ENCODE results near the gene CYP2A13.
"Not testable (repeated sequence)": the region's sequence is repeated elsewhere in the genome, so short reads cannot be mapped to it uniquely, and the experiment has no call there.

CYP2A13 gene, protein sequence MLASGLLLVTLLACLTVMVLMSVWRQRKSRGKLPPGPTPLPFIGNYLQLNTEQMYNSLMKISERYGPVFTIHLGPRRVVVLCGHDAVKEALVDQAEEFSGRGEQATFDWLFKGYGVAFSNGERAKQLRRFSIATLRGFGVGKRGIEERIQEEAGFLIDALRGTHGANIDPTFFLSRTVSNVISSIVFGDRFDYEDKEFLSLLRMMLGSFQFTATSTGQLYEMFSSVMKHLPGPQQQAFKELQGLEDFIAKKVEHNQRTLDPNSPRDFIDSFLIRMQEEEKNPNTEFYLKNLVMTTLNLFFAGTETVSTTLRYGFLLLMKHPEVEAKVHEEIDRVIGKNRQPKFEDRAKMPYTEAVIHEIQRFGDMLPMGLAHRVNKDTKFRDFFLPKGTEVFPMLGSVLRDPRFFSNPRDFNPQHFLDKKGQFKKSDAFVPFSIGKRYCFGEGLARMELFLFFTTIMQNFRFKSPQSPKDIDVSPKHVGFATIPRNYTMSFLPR

GRCh38 chr19:41088151-41088550 is at the start of gene CYP2A13:
TSS of gene CYP2A13 (plus strand) at chr19:41088451. CDS start at chr19:41088472, 21 bp downstream.
- no peak for DNase-seq

GRCh38 chr19:41039806-41040205 is 48.4 kb upstream of the CYP2A13 start:
- DNase-seq: no peak

DNA sequence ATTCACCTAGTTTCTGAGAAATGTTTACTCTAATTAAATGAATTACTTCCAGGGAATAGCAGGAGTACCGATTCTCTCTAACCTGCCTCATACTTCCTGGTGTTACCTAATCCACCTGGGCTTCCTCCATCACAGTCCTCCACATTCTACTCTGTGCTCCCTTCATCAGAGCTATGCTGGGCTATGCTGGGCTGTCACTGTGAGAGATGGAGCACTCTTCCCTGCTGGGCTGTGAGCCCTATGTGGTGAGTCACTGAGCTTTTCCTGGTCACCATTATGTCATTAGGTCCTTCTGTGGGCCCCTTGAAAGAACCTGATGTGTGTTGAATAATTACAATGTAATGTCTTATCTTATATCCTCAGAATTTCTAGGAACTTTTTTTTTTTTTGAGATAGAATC is 43.2 kb upstream of the CYP2A13 start:
- DNase-seq: not testable (repeated sequence)

DNA sequence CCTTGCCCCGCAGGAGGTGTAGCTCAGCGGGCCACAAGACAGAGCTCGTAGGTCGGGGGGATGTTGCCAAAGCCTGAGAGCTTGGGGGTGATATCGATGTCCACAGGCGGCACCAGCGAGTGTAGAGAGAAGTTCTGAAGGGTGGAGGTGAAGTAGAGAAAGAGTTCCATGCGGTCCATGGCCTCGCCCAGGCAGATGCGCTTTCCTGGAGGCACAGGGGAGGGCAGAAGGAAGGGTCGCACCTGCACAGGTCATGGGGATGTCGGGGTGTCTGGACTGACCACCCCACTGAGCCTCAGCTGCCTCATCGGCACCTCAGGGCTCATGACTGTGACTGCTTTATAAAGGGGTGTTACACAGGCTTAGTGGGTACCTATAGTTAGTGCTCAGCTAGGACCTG is 37.8 kb upstream of the CYP2A13 start:
- no peak for DNase-seq

- DNase-seq: not testable (repeated sequence)
These were observed 36.1 kb upstream of the CYP2A13 start for GRCh38 chr19:41052162-41052561.

DNA sequence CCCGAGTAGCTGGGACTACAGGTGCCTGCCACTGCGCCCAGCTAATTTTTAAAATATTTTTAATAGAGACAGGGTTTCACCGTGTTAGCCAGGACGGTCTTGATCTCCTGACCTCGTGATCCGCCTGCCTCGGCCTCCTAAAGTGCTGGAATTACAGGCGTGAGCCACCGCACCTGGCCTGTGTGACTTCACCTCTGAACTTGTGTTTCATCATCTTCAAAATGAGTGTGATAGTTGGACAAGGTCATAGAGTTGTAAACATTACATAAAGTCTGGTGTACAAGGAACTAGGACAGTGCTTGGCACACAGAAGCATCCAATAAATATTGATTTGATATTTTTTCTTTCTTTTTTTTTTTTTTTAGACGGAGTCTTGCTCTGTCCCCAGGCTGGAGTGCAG is 34.9 kb upstream of the CYP2A13 start:
- not testable (repeated sequence) for DNase-seq

DNA sequence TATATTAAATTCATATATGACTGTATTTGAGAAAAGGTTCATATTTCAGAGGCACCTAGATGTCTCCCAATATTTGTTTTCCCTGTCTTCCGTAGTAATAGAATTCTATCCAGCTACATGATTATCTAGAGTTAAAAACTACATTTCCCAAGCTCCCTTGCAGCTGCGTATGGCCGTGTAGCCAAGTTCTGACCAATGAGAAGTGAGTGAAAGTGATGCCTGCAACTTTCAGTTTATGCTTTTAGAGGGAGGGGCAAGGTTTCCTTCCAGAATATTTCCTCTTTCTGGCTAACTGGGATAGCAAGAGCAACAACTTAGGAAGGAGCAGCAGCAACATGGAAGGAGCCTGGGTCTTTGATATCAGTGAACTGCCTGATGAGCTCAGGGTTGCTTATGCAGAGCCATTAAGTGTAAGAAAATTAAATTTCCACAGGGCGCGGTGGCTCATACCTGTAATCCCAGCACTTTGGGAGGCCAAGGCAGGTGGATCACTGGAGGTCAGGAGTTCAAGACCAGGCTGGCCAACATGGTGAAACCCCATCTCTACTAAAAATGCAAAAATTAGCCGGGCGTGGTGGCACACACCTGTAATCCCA is 23.2 kb upstream of the CYP2A13 start:
- peak in 1 of 2 donors; percentile 5 for DNase-seq

DNA sequence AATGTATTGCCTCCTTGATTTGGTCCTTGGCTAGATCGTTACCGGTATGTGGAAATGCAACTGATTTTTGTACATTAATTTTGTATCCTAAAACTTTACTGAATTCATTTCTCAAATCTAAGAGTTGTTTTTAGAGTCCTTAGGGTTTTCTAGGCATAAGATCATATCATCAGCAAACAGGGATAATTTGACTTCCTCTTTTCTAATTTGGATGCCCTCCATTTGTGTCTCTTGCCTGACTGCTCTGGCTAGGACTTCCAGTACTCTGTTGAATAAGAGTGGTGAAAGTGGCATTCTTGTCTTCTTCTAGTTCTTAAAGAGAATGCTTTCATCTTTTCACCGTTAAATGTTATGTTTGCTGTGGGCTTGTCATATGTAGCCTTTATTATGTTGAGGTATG is 12.0 kb upstream of the CYP2A13 start:
- DNase-seq: no peak

GRCh38 chr19:41083516-41083915 is 4.7 kb upstream of the CYP2A13 start:
- DNase-seq: no peak

DNA sequence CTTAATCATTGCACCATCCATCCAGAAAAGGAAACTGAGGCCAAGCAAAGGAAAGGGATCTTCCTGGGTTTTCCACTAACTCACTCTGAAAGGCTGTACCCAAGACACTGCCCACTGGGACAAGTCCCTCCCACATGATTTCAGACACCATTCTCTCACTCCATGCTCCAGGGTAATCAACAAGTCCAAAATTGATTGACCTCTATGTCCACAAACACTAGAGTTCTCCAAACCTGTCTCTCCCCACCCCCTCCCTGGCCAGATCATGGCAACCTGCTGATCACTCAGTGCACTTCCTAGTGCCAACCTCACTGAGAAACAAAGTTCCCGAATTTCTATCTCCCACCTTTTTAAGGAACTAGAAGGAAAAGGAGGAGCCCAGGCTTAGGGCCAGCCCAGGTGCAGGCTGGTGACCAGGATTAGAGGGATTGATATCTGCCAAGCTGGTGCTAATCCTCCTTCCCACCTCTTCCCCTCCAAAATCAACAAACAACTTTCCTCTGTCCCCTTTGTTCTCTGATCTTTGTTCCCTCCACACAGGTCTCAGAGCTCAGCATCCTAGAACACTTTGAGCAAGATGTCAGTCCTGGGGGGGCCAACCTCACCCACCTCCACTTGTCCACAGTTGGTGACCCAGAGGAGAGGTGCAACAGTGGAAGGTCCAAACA is 2.4 kb upstream of the CYP2A13 start:
- no peak for DNase-seq

DNA sequence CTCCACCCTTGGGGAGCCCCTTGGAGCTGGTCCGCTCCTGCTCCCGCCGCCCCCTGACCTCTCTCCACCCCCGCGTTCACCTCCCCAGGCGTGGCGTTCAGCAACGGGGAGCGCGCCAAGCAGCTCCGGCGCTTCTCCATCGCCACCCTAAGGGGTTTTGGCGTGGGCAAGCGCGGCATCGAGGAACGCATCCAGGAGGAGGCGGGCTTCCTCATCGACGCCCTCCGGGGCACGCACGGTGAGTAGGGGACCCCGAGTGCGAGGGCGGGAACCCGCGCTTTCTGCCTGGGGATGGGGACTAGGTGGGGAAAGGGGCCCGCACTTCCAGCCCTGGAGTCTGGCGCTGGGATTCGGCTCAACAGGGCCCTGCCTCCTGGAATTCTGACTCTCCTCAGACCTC is 1.7 kb downstream of the CYP2A13 start:
- no peak for DNase-seq

DNA sequence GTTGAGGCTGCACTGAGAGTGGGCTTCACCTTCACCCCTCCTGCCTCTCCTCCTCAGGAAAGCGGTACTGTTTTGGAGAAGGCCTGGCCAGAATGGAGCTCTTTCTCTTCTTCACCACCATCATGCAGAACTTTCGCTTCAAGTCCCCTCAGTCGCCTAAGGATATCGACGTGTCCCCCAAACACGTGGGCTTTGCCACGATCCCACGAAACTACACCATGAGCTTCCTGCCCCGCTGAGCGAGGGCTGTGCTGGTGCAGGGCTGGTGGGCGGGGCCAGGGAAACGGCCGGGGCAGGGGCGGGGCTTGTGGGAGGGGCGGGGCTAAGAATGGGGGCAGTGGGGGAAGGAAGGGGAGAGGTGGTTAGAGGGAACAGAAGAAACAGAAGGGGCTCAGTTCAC is 7.5 kb downstream of the CYP2A13 start:
- DNase-seq: no peak

GRCh38 chr19:41096353-41096752 is 8.1 kb downstream of the CYP2A13 start:
- no peak for DNase-seq

DNA sequence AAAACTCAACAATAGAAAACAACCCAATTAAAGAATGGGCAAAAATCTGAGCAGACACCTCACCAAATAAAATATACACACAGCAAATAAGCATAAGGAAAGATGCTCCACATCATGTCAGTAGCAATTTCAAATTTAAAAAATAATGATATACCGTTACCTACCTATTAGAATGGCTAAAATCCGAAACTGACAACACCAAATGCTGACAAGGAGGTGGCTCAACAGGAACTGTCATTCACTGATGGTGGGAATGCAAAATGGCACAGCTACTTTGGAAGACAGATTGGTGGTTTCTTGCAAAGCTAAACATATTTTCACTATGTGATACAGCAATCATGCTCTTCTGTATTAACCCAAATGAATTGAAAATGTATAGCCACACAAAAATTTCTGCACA is 9.1 kb downstream of the CYP2A13 start:
- DNase-seq: no peak

DNA sequence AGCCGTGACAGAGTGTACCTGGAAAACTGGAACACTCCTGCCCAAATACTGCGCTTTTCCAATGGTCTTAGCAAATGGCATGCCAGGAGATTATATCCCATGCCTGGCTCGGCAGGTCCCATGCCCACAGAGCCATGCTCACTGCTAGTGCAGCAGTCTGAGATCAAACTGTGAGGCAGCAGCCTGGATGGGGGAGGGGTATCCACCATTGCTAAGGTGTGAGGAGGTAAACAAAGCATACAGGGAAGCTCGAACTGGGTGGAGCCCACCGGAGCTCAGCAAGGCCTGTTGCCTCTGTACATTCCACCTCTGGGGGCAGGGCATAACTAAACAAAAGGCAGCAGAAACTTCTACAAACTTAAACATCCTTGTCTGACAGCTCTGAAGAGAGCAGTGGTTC is 10.5 kb downstream of the CYP2A13 start:
- DNase-seq: no peak

DNA sequence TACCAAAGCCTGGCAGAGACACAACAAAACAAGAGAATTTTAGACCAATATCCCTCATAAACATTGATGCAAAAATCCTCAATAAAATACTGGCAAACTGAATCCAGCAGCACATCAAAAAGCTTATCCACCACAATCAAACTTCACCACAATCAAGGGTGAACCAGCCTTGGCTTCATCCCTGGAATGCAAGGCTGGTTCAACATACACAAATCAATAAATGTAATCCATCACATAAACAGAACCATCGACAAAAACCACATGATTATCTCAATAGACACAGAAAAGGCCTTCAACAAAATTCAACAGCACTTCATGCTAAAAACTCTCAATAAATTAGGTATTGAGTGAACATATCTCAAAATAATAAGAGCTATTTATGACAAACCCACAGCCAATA is 14.0 kb downstream of the CYP2A13 start:
- not testable (repeated sequence) for DNase-seq

DNA sequence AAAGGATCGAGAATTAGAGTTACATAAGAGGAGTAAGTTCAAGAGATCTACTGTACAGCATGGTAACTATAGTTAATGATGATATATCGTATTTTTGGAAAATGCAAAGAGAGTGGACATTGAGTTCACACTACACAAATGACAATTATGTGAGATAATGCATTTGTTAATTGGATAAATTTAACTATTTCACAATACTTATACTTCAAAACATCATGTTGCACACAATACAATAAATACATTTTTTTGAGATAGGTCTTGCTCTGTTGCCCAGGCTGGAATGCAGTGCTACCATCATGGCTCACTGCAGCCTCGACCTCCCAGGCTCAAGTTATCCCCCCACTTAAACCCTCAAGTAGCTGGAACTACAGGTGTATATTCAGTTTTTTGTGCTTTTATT is 17.9 kb downstream of the CYP2A13 start:
- DNase-seq: no peak

GRCh38 chr19:41111296-41111695 is 23.0 kb downstream of the CYP2A13 start:
- DNase-seq: no peak

- no peak for DNase-seq
These were observed 23.6 kb downstream of the CYP2A13 start for GRCh38 chr19:41111750-41112295.

GRCh38 chr19:41112728-41113290 is 24.6 kb downstream of the CYP2A13 start:
- no peak for DNase-seq

- no peak for DNase-seq
These were observed 25.9 kb downstream of the CYP2A13 start, which contains the start of gene CYP2F1 for GRCh38 chr19:41114132-41114531. TSS of gene CYP2F1 (plus strand) at chr19:41114432. CDS start at chr19:41116189, 1,757 bp downstream.

DNA sequence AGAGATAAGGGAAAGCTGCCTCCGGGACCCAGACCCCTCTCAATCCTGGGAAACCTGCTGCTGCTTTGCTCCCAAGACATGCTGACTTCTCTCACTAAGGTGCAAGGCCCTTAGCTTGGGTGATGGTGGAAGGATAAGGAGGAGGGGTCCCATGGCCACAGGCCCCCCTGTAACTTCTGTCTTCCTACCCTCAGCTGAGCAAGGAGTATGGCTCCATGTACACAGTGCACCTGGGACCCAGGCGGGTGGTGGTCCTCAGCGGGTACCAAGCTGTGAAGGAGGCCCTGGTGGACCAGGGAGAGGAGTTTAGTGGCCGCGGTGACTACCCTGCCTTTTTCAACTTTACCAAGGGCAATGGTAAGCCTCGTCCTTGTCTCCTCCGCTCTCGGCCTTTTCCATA is 28.0 kb downstream of the CYP2A13 start:
- no peak for DNase-seq

Data from CD4-positive, alpha-beta T cell treated with Interleukin-4 for 1 hour (primary cell).